IMR-90 (cell line): ENCODE data around the gene KCNAB2. TPM values are rescaled to one million over a fixed set of nuclear protein-coding genes. Genes with fewer than 3 reads are reported as not detected.

ENCODE experiments used
- ATAC-seq: fragments of 200-7000 bp; cut with Tn5 transposase; 2 replicates; pipeline ENCODE4 v1.9.1; 2020; ENCODE audit warnings: low read depth, mild to moderate bottlenecking, moderate library complexity
- BruUV-seq: library from RNA; stranded (reverse); fragments of 400-500 nt; replicated peaks from 2 replicates; lab custom pipeline; 2021; lab: Mats Ljungman, UMichigan
- CTCF ChIA-PET: fragments of 300-600 bp; formaldehyde crosslinking; extraction: SDS; loops from one replicate; lab custom pipeline; 2021; ENCODE audit warnings: antibody characterized with exemption; lab: Yijun Ruan, JAX
- POLR2A ChIA-PET: fragments of 300-600 bp; sonication (Branson Sonifier 250); formaldehyde crosslinking; loops from one replicate; lab custom pipeline; 2022; ENCODE audit warnings: antibody characterized with exemption; ENCODE audit not compliant: unreplicated experiment; lab: Charles Lee
- DNase-seq: peaks from one replicate; pipeline ENCODE4 v3.0.0; 2013
- H2AFZ ChIP-seq: replicated peaks from 2 replicates; pipeline ENCODE3; 2013; ENCODE audit warnings: low read length, mild to moderate bottlenecking; ENCODE audit not compliant: poor library complexity
- H2AK5ac ChIP-seq: 2 replicates; pipeline ENCODE4 v1.6.1; 2013; ENCODE audit warnings: low read depth, low read length, inconsistent platforms
- H2AK9ac ChIP-seq: replicated peaks from 2 replicates; pipeline ENCODE3; 2013; ENCODE audit warnings: mild to moderate bottlenecking, low read depth, low read length, moderate library complexity; ENCODE audit not compliant: poor library complexity
- H2BK120ac ChIP-seq: 2 replicates; pipeline ENCODE4 v1.6.1; 2013; ENCODE audit warnings: low read depth, low read length, inconsistent platforms
- H2BK15ac ChIP-seq: 3 replicates; pipeline ENCODE4 v1.6.1; 2013; ENCODE audit warnings: low read depth, low read length, inconsistent platforms
- H2BK20ac ChIP-seq: 2 replicates; pipeline ENCODE4 v1.6.1; 2013; ENCODE audit warnings: low read depth, mild to moderate bottlenecking, inconsistent platforms, low read length, moderate library complexity
- H2BK5ac ChIP-seq: 2 replicates; pipeline ENCODE4 v1.6.1; 2013; ENCODE audit warnings: mild to moderate bottlenecking, low read depth, low read length, inconsistent platforms; ENCODE audit not compliant: poor library complexity, severe bottlenecking
- H3K14ac ChIP-seq: replicated peaks from 2 replicates; pipeline ENCODE4 v1.6.1; 2013; ENCODE audit warnings: low read depth, low read length, inconsistent platforms
- H3K18ac ChIP-seq: 2 replicates; pipeline ENCODE4 v1.6.1; 2013; ENCODE audit warnings: low read depth, low read length, control low read depth
- H3K23ac ChIP-seq: 2 replicates; pipeline ENCODE4 v1.6.1; 2013; ENCODE audit warnings: low read depth, low read length, inconsistent platforms
- H3K27ac ChIP-seq: 2 replicates; pipeline ENCODE4 v1.5.1; 2013; ENCODE audit warnings: mild to moderate bottlenecking, control low read depth, low read length; ENCODE audit not compliant: insufficient read depth
- H3K27me3 ChIP-seq: 2 replicates; pipeline ENCODE4 v1.6.1; 2013; ENCODE audit warnings: low read length; ENCODE audit not compliant: control insufficient read depth, insufficient read depth
- H3K36me3 ChIP-seq: 2 replicates; pipeline ENCODE4 v1.6.1; 2013; ENCODE audit warnings: low read length, mixed read lengths; ENCODE audit not compliant: control insufficient read depth, insufficient read depth
- H3K4ac ChIP-seq: 2 replicates; pipeline ENCODE4 v1.6.1; 2013; ENCODE audit warnings: low read depth, low read length, inconsistent platforms
- H3K4me1 ChIP-seq: 2 replicates; pipeline ENCODE4 v1.6.1; 2013; ENCODE audit warnings: low read length, mixed read lengths; ENCODE audit not compliant: control insufficient read depth, insufficient read depth
- H3K4me2 ChIP-seq: 2 replicates; pipeline ENCODE4 v1.6.1; 2013; ENCODE audit warnings: low read depth, mild to moderate bottlenecking, control low read depth, low read length, moderate library complexity
- H3K4me3 ChIP-seq: 2 replicates; pipeline ENCODE4 v1.5.1; 2013; ENCODE audit warnings: low read depth, mild to moderate bottlenecking, control low read depth, low read length, moderate library complexity; ENCODE audit not compliant: insufficient read depth
- H3K56ac ChIP-seq: 2 replicates; pipeline ENCODE4 v1.6.1; 2013; ENCODE audit warnings: low read length, inconsistent platforms; ENCODE audit not compliant: insufficient read depth; ENCODE audit errors: extremely low read depth
- H3K79me1 ChIP-seq, 2 experiments: 2 replicates each; pipeline ENCODE4 v1.6.1; 2013; ENCODE audit warnings: low read length in 2 of 2, inconsistent platforms in 1 of 2, low read depth in 1 of 2
- H3K9ac ChIP-seq: 2 replicates; pipeline ENCODE4 v1.6.1; 2013; ENCODE audit warnings: low read depth, low read length, control low read depth
- H3K9me1 ChIP-seq: 2 replicates; pipeline ENCODE4 v1.6.1; 2013; ENCODE audit warnings: low read length, inconsistent platforms; ENCODE audit not compliant: insufficient read depth
- H3K9me3 ChIP-seq: 2 replicates; pipeline ENCODE4 v1.6.1; 2013; ENCODE audit warnings: low read length; ENCODE audit not compliant: control insufficient read depth, insufficient read depth
- H4K20me1 ChIP-seq: 2 replicates; pipeline ENCODE4 v1.6.1; 2013; ENCODE audit warnings: low read length, inconsistent platforms; ENCODE audit not compliant: insufficient read depth
- H4K5ac ChIP-seq: 2 replicates; pipeline ENCODE4 v1.6.1; 2013; ENCODE audit warnings: mild to moderate bottlenecking, low read depth, low read length, control low read depth
- H4K8ac ChIP-seq, 2 experiments: 2 replicates each; pipeline ENCODE4 v1.6.1; 2013; ENCODE audit warnings: low read depth in 2 of 2, low read length in 2 of 2, control low read depth in 1 of 2, inconsistent platforms in 1 of 2
- H4K91ac ChIP-seq: 2 replicates; pipeline ENCODE4 v1.6.1; 2013; ENCODE audit warnings: low read depth, low read length, inconsistent platforms; ENCODE audit not compliant: insufficient read depth
- CTCF ChIP-seq: conservative IDR thresholded peaks from 2 replicates; pipeline ENCODE4 v1.5.1; 2012; ENCODE audit warnings: mild to moderate bottlenecking, low read depth, low read length, improper control_type of control experiment
- ELK1 ChIP-seq: fragments of 150-350 bp; IDR thresholded peaks from 2 replicates; pipeline ENCODE4 v1.6.1; 2016; ENCODE audit warnings: low read depth, mild to moderate bottlenecking, low read length, moderate library complexity, borderline replicate concordance
- RAD21 ChIP-seq: IDR thresholded peaks from 2 replicates; pipeline ENCODE4 v1.6.1; 2012; ENCODE audit warnings: low read length, improper control_type of control experiment
- WGBS, 2 experiments: methylation state at CpG; one replicate each; pipeline versions ENCODE4 v1.1.5 to v1.1.7; 2013; ENCODE audit warnings: missing lambda C conversion rate in 2 of 2; ENCODE audit not compliant: insufficient read length in 1 of 2; ENCODE audit errors: extremely low coverage in 2 of 2; 5-methylcytosine and 5-hydroxymethylcytosine counted together
- dilution Hi-C: fragments of 300-500 bp; cut with HindIII; formaldehyde crosslinking; loops from one replicate; pipeline ENCODE4 v1.14.3; 2018; ENCODE audit warnings: low sequenced_read_pairs; ENCODE audit not compliant: unreplicated experiment
- in situ Hi-C: fragments of 300-500 bp; cut with MboI; formaldehyde crosslinking; loops from 3 replicates; pipeline ENCODE4 v1.14.3; 2019; ENCODE audit warnings: low sequenced_read_pairs, inconsistent platforms, mixed read lengths
- intact Hi-C: fragments of 100-400 bp; cut with micrococcal nuclease; formaldehyde crosslinking; loops from 2 replicates; pipeline ENCODE4 v1.10.0; 2022
- polyA plus RNA-seq, 3 experiments: library from polyadenylated mRNA; depleted of rRNA; stranded (reverse); fragments of >200 nt; gene quantifications; 2 replicates each; pipeline ENCODE4 v1.2.3, GENCODE V29; 2012; ENCODE audit warnings: low replicate concordance in 1 of 3
- total RNA-seq: library from RNA; depleted of rRNA; stranded (reverse); fragments of >200 nt; gene quantifications from 2 replicates; pipeline ENCODE4 v1.2.3, GENCODE V29; 2012

KCNAB2 gene
- total and polyA plus RNA-seq, 2 of the 4 experiments (the other 2 are of a cell fraction) = 1.3 to 4.2 TPM

GRCh38 chr1:6097824-6098223, 52.1 kb downstream of the KCNAB2 start:
- Histone ChIP-seq H3K9ac (no peak overlapping the region), H3K4me2 (no peak overlapping the region), H3K18ac (no peak overlapping the region), H3K4ac (no peak overlapping the region), H3K27ac (no peak overlapping the region), H3K4me3 (no peak overlapping the region), H3K23ac (no peak overlapping the region), H4K20me1 (no peaks in the 10 kb centered on the region), H3K14ac (no peak overlapping the region), H2AK9ac (no peak overlapping the region), H3K9me1 (no peaks in the 10 kb centered on the region), H3K56ac (no peak overlapping the region), H3K4me1 (no peaks in the 10 kb centered on the region; the same call in 1 of the 2 replicates), H2BK5ac (no peak overlapping the region), H4K91ac (no peak overlapping the region), H3K36me3 (no peaks in the 10 kb centered on the region), H2AFZ (no peak overlapping the region), H2AK5ac (no peak overlapping the region), H4K5ac (no peak overlapping the region), H2BK120ac (no peak overlapping the region), H3K9me3 (no peaks in the 10 kb centered on the region), H3K27me3 (peaks cover 16% of the 10 kb centered on the region; the same call in 1 of the 2 replicates), H4K8ac (no peak overlapping the region), H2BK15ac (no peak overlapping the region), H3K79me1 (no peaks in the 10 kb centered on the region), H2BK20ac (no peak overlapping the region)
- intact Hi-C loops = no loop called here
- CTCF ChIA-PET = no interaction called here
- POLR2A ChIA-PET = no interaction called here
- no TSS peak for BruUV-seq
- ATAC-seq (no peak), DNase-seq (no peak)
- in situ Hi-C loops = no loop called here
- no peak for TF ChIP-seq CTCF
- no peak for TF ChIP-seq ELK1
- TF ChIP-seq RAD21 = no peak
- 73% methylated on average over 14 of the region's 17 CpGs; no CpG with 5 or more reads in 1 of the 2 experiments for WGBS, 2 experiments
- dilution Hi-C loops = no loop called here
